BJ (cell line): ENCODE data around the gene CAMKMT. TPM values are rescaled to one million over a fixed set of nuclear protein-coding genes. Genes with fewer than 3 reads are reported as not detected.

ENCODE experiments used
- CTCF ChIA-PET: fragments of 350-600 bp; formaldehyde crosslinking; extraction: SDS; loops from one replicate; lab custom pipeline; 2021; ENCODE audit warnings: antibody characterized with exemption, inconsistent platforms; lab: Yijun Ruan, JAX
- POLR2A ChIA-PET: fragments of 300-600 bp; sonication (Branson Sonifier 250); formaldehyde crosslinking; extraction: SDS; loops from one replicate; lab custom pipeline; 2021; ENCODE audit warnings: antibody characterized with exemption; lab: Charles Lee
- DNase-seq: peaks from one replicate; pipeline ENCODE4 v3.0.0-alpha.2; 2011; ENCODE audit warnings: low read depth
- H3K27me3 ChIP-seq: 2 replicates; pipeline ENCODE4 v1.6.0; 2011; ENCODE audit warnings: low read length; ENCODE audit not compliant: control insufficient read depth, insufficient read depth
- H3K36me3 ChIP-seq: 2 replicates; pipeline ENCODE4 v1.5.1; 2011; ENCODE audit warnings: low read length; ENCODE audit not compliant: control insufficient read depth, insufficient read depth
- H3K4me3 ChIP-seq: 2 replicates; pipeline ENCODE4 v1.5.1; 2011; ENCODE audit warnings: low read depth, mild to moderate bottlenecking, control low read depth, low read length
- CTCF ChIP-seq: IDR thresholded peaks from 2 replicates; pipeline ENCODE4 v1.5.1; 2011; ENCODE audit warnings: low read depth, mild to moderate bottlenecking, control low read depth, inconsistent platforms, low read length, moderate library complexity; ENCODE audit not compliant: insufficient read depth
- polyA plus RNA-seq: library from polyadenylated mRNA; depleted of rRNA; stranded (reverse); fragments of >200 nt; gene quantifications from 2 replicates; pipeline ENCODE4 v1.2.3, GENCODE V29; 2011

Gene CAMKMT
- polyA plus RNA-seq, 1 experiment: 2.0 TPM

- DNase-seq: no peak
- no peaks in the 10 kb centered on the region for H3K36me3 ChIP-seq
- ChIA-PET POLR2A (no interaction called here), CTCF (interaction anchor here (0.9 to 3.9 kb wide), 6 partner anchors 8 to 481 kb away, joined by 3 to 19 read pairs (median 4); no protein-coding TSS in a partner anchor)
- H3K27me3 ChIP-seq: no peaks in the 10 kb centered on the region
- no peak overlapping the region for H3K4me3 ChIP-seq
- no peak for TF ChIP-seq CTCF
Observed at GRCh38 chr2:44477657-44478414, 116.1 kb downstream of the CAMKMT start.

GRCh38 chr2:44479127-44479887 lies 117.6 kb downstream of the CAMKMT start:
- H3K27me3 ChIP-seq: no peaks in the 10 kb centered on the region
- H3K4me3 ChIP-seq: no peak overlapping the region
- peak; percentile 28 for DNase-seq
- peak; percentile 100 for TF ChIP-seq CTCF
- no peaks in the 10 kb centered on the region for H3K36me3 ChIP-seq
- ChIA-PET CTCF (interaction anchor here (0.6 to 3.4 kb wide), 58 partner anchors 9 to 1058 kb away, joined by 3 to 56 read pairs (median 4); no protein-coding TSS in a partner anchor), POLR2A (no interaction called here)

GRCh38 chr2:44480068-44480467 lies 118.3 kb downstream of the CAMKMT start:
- no peak for DNase-seq
- no peak for TF ChIP-seq CTCF
- Histone ChIP-seq H3K27me3 (no peaks in the 10 kb centered on the region), H3K36me3 (no peaks in the 10 kb centered on the region), H3K4me3 (no peak overlapping the region)
- POLR2A ChIA-PET: no interaction called here
- CTCF ChIA-PET: interaction anchor here (0.6 to 3.4 kb wide), 52 partner anchors 8 to 1015 kb away, joined by 3 to 56 read pairs (median 5); no protein-coding TSS in a partner anchor

- Histone ChIP-seq H3K36me3 (no peaks in the 10 kb centered on the region), H3K4me3 (no peak overlapping the region), H3K27me3 (no peaks in the 10 kb centered on the region)
- CTCF ChIA-PET: interaction anchor here (1.2 kb wide), 1 partner anchor 229 kb away, joined by 3 read pairs; no protein-coding TSS in a partner anchor
- no peak for TF ChIP-seq CTCF
- POLR2A ChIA-PET: no interaction called here
- DNase-seq: no peak
Observed at GRCh38 chr2:44487052-44487451, 125.3 kb downstream of the CAMKMT start.

GRCh38 chr2:44490726-44491125 lies 129.0 kb downstream of the CAMKMT start:
- ChIA-PET POLR2A (no interaction called here), CTCF (interaction anchor here (1.0 to 1.9 kb wide), 2 partner anchors 11 to 27 kb away, joined by 3 to 9 read pairs; no protein-coding TSS in a partner anchor)
- Histone ChIP-seq H3K36me3 (no peaks in the 10 kb centered on the region), H3K27me3 (no peaks in the 10 kb centered on the region), H3K4me3 (no peak overlapping the region)
- DNase-seq: no peak
- TF ChIP-seq CTCF: no peak
